ENCODE results near the gene RXRA.

RXRA gene

DNA sequence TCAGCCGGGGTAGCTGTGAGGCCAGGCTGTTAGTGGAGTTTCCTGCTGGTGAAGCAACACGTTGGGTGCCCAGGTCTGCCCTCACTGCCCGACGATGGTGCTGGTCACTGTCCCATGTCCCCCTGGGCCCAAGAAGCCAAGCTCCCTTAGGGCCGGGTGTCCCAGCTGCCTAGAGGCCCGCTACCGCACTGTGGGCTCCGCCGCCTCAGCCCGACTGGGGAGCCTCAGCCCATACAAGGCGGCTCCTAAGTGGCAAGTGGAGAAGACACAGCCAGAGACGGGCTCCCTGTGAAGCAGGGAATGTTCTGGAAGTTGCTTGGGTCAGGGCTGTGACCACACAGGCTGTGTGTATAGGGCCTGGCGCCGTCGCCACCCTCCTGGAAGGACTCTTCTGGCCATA, 96.9 kb downstream of the RXRA start:
- H3K4me1 ChIP-seq (ENCODE audit: insufficient read depth, low read length, severe bottlenecking): no peaks in the 10 kb centered on the region
- no peaks in the 10 kb centered on the region for H3F3A ChIP-seq (ENCODE audit: insufficient read depth, low read length)
- no peak overlapping the region for H3K9ac ChIP-seq (ENCODE audit: low read length)
- no peak overlapping the region for H3K4me3 ChIP-seq (ENCODE audit: low read depth, low read length, poor library complexity, severe bottlenecking)
- H3K36me3 ChIP-seq (ENCODE audit: insufficient read depth, low read length): no peaks in the 10 kb centered on the region
- TF ChIP-seq EZH2 (IDR thresholded peaks at IDR 0.05; ENCODE audit: borderline replicate concordance, low read length): no peak
- TF ChIP-seq, protein P1, sequence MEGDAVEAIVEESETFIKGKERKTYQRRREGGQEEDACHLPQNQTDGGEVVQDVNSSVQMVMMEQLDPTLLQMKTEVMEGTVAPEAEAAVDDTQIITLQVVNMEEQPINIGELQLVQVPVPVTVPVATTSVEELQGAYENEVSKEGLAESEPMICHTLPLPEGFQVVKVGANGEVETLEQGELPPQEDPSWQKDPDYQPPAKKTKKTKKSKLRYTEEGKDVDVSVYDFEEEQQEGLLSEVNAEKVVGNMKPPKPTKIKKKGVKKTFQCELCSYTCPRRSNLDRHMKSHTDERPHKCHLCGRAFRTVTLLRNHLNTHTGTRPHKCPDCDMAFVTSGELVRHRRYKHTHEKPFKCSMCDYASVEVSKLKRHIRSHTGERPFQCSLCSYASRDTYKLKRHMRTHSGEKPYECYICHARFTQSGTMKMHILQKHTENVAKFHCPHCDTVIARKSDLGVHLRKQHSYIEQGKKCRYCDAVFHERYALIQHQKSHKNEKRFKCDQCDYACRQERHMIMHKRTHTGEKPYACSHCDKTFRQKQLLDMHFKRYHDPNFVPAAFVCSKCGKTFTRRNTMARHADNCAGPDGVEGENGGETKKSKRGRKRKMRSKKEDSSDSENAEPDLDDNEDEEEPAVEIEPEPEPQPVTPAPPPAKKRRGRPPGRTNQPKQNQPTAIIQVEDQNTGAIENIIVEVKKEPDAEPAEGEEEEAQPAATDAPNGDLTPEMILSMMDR (IDR thresholded peaks at IDR 0.05; ENCODE audit: low read length): no peak
- peaks cover 4% of the 10 kb centered on the region; the same call in 1 of the 2 replicates for H3K27me3 ChIP-seq (ENCODE audit: insufficient read depth, low read length)
- H3K4me2 ChIP-seq (ENCODE audit: low read length): no peak overlapping the region
- no peaks in the 10 kb centered on the region for H3K79me2 ChIP-seq (ENCODE audit: insufficient read depth, low read length)
- no peak overlapping the region for H3K27ac ChIP-seq (ENCODE audit: low read depth, low read length, poor library complexity, severe bottlenecking)
- H2AFZ ChIP-seq (ENCODE audit: low read length): no peak overlapping the region
- no peaks in the 10 kb centered on the region for H3K9me3 ChIP-seq (ENCODE audit: low read length)
- H3K9me2 ChIP-seq (ENCODE audit: low read depth, low read length): no peaks in the 10 kb centered on the region
- no peaks in the 10 kb centered on the region for H4K20me1 ChIP-seq (ENCODE audit: insufficient read depth, low read length)

DNA sequence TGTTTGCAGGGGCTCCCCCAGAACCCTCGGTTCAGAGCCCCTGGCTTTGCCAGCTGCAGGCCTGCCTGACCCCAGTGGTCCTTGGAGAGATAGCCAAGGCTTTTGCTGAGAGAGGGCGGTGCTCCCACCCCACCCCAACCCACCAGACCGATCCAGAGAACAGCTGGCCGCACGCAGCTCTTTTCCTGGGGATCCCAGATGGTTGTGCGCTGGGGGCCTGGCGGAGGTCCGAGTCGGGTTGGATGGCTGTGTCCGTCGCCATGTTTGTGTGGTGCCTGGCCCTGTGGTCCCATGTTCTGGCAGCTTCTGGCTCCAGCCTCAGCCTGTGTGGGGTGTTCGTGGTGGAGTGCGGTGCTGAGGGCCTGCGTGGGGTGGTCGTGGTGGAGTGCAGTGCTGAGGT, 97.5 kb downstream of the RXRA start:
- H3K79me2 ChIP-seq (ENCODE audit: insufficient read depth, low read length): no peaks in the 10 kb centered on the region
- no peak overlapping the region for H3K9ac ChIP-seq (ENCODE audit: low read length)
- H3K27me3 ChIP-seq (ENCODE audit: insufficient read depth, low read length): peaks cover 4% of the 10 kb centered on the region; the same call in 1 of the 2 replicates

DNA sequence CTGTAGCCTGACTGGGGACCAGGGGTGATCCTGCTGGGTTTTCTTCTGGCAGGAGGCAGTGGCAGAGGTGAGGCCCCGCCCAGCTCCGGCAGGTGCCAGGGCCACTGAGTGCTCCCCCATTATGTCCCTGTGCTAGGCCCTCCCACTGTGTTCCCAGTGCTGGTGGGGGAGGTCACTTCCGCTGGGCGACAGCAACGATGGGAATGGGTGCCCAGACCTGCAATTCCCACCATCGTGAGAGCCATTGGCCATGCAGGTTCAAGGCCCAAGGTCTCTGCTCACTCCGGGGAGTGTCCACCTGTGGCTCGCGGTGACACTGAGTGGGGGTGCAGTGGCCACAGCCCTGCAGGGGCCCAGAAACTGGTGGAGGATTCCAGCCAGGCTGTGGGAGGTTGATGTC, 98.6 kb downstream of the RXRA start:
- TF ChIP-seq EZH2 (IDR thresholded peaks at IDR 0.05; ENCODE audit: borderline replicate concordance, low read length): no peak
- TF ChIP-seq, protein P1 (IDR thresholded peaks at IDR 0.05; ENCODE audit: low read length): no peak
- no peak overlapping the region for H3K9ac ChIP-seq (ENCODE audit: low read length)
- H3K9me2 ChIP-seq (ENCODE audit: low read depth, low read length): no peaks in the 10 kb centered on the region
- no peaks in the 10 kb centered on the region for H3K4me1 ChIP-seq (ENCODE audit: insufficient read depth, low read length, severe bottlenecking)
- H3K4me2 ChIP-seq (ENCODE audit: low read length): no peak overlapping the region
- no peak overlapping the region for H2AFZ ChIP-seq (ENCODE audit: low read length)
- H3K79me2 ChIP-seq (ENCODE audit: insufficient read depth, low read length): no peaks in the 10 kb centered on the region
- H4K20me1 ChIP-seq (ENCODE audit: insufficient read depth, low read length): no peaks in the 10 kb centered on the region
- no peaks in the 10 kb centered on the region for H3K36me3 ChIP-seq (ENCODE audit: insufficient read depth, low read length)
- H3K27ac ChIP-seq (ENCODE audit: low read depth, low read length, poor library complexity, severe bottlenecking): no peak overlapping the region
- no peak overlapping the region for H3K4me3 ChIP-seq (ENCODE audit: low read depth, low read length, poor library complexity, severe bottlenecking)
- H3K9me3 ChIP-seq (ENCODE audit: low read length): no peaks in the 10 kb centered on the region
- H3K27me3 ChIP-seq (ENCODE audit: insufficient read depth, low read length): no peaks in the 10 kb centered on the region; the same call in 1 of the 2 replicates
- no peaks in the 10 kb centered on the region for H3F3A ChIP-seq (ENCODE audit: insufficient read depth, low read length)

More for the DNA sequence above, 97.5 kb downstream of the RXRA start:
- H3K36me3 ChIP-seq (ENCODE audit: insufficient read depth, low read length): no peaks in the 10 kb centered on the region
- no peak overlapping the region for H3K27ac ChIP-seq (ENCODE audit: low read depth, low read length, poor library complexity, severe bottlenecking)
- no peaks in the 10 kb centered on the region for H3F3A ChIP-seq (ENCODE audit: insufficient read depth, low read length)
- H3K9me3 ChIP-seq (ENCODE audit: low read length): no peaks in the 10 kb centered on the region
- no peak overlapping the region for H2AFZ ChIP-seq (ENCODE audit: low read length)
- TF ChIP-seq EZH2 (IDR thresholded peaks at IDR 0.05; ENCODE audit: borderline replicate concordance, low read length): no peak
- TF ChIP-seq, protein P1 (IDR thresholded peaks at IDR 0.05; ENCODE audit: low read length): no peak
- H3K4me3 ChIP-seq (ENCODE audit: low read depth, low read length, poor library complexity, severe bottlenecking): no peak overlapping the region
- no peaks in the 10 kb centered on the region for H3K4me1 ChIP-seq (ENCODE audit: insufficient read depth, low read length, severe bottlenecking)
- no peaks in the 10 kb centered on the region for H3K9me2 ChIP-seq (ENCODE audit: low read depth, low read length)
- H4K20me1 ChIP-seq (ENCODE audit: insufficient read depth, low read length): no peaks in the 10 kb centered on the region
- H3K4me2 ChIP-seq (ENCODE audit: low read length): no peak overlapping the region
